ENCODE data around the gene VMAC.

VMAC gene

DNA sequence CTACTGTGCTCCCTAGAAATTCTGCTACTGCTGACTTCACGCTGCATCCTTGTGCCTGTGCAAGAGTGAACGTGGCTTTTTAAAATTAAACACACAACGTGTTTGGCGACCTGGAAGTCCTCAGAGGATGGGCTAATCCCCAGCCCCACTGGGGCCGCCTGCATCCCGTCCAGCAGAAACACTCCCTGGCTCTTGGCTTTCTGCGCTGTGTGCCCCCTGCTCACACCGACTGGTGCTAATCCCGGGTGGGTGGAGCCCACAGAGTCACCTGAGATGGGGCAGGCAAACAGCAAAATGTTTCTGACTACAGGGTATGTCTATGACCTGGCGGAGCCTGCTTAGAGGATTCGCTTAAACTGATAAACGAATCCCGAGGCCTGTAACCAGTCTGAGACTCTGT is 24.5 kb downstream of the VMAC start:
- H2AK5ac ChIP-seq (ENCODE audit: low read depth, low read length), result no peak overlapping the region
- no peak overlapping the region for H2BK5ac ChIP-seq (ENCODE audit: low read length)
- H3K4me3 ChIP-seq (ENCODE audit: low read length in 2 of 2), result no peak overlapping the region
- no peaks in the 10 kb centered on the region for H3K27me3 ChIP-seq (ENCODE audit: control insufficient read depth in 3 of 3, insufficient read depth in 3 of 3, low read depth in 1 of 3, low read length in 3 of 3)
- no peak overlapping the region for H2AFZ ChIP-seq (ENCODE audit: low read length)
- no peaks in the 10 kb centered on the region for H3K4me1 ChIP-seq (ENCODE audit: control insufficient read depth in 2 of 2, insufficient read depth in 1 of 2, low read depth in 1 of 2, low read length in 2 of 2)
- H2BK120ac ChIP-seq (ENCODE audit: low read depth, low read length), result no peak overlapping the region
- no peak overlapping the region for H3K9ac ChIP-seq (ENCODE audit: low read depth, low read length, poor library complexity)
- no CpG with 5 or more reads among the region's 13 CpGs for WGBS, 2 donors (ENCODE audit: extremely low coverage in 2 of 2, insufficient read length in 2 of 2, insufficient replicate concordance in 1 of 2)
- H3K23ac ChIP-seq (ENCODE audit: low read depth, low read length, poor library complexity), result peak overlapping the region; percentile 25
- H2BK12ac ChIP-seq (ENCODE audit: low read length), result no peak overlapping the region
- H3K9me3 ChIP-seq (replicated peaks in 1 of 2; ENCODE audit: control insufficient read depth in 2 of 2, insufficient read depth in 1 of 2, low read depth in 1 of 2, low read length in 2 of 2), result peaks cover 0 to 2% of the 10 kb centered on the region in 2 donors
- no peak for DNase-seq (ENCODE audit: low spot score)
- no peak overlapping the region for H4K91ac ChIP-seq (ENCODE audit: low read depth, low read length, poor library complexity)
- no peak overlapping the region for H3K14ac ChIP-seq (ENCODE audit: low read length)
- H3K4ac ChIP-seq (ENCODE audit: low read length), result no peak overlapping the region
- no peak overlapping the region for H2BK15ac ChIP-seq (ENCODE audit: low read length)
- H3K27ac ChIP-seq (replicated peaks; ENCODE audit: low read length), result no peak overlapping the region
- H3K4me2 ChIP-seq (ENCODE audit: insufficient read depth, low read length, poor library complexity, severe bottlenecking), result peak overlapping the region; percentile 4
- H3K36me3 ChIP-seq (replicated peaks in 1 of 2; ENCODE audit: control insufficient read depth in 2 of 2, insufficient read depth in 2 of 2, low read length in 2 of 2), result peaks cover 71 to 100% of the 10 kb centered on the region in 2 donors
- no peak overlapping the region for H3K18ac ChIP-seq (ENCODE audit: low read length)
- no peak overlapping the region for H4K8ac ChIP-seq (ENCODE audit: low read depth, low read length)
- H3K79me1 ChIP-seq (ENCODE audit: low read depth, low read length), result peaks cover 10% of the 10 kb centered on the region

- no peak for DNase-seq (ENCODE audit: low spot score)
- Histone ChIP-seq H3K27ac (replicated peaks; ENCODE audit: low read length) (no peak overlapping the region), H3K14ac (ENCODE audit: low read length) (no peak overlapping the region), H2AK5ac (ENCODE audit: low read depth, low read length) (no peak overlapping the region), H3K4me1 (ENCODE audit: control insufficient read depth in 2 of 2, insufficient read depth in 1 of 2, low read depth in 1 of 2, low read length in 2 of 2) (no peaks in the 10 kb centered on the region), H3K4me2 (ENCODE audit: insufficient read depth, low read length, poor library complexity, severe bottlenecking) (peak overlapping the region; percentile 3), H3K4me3 (ENCODE audit: low read length in 2 of 2) (no peak overlapping the region), H3K36me3 (replicated peaks in 1 of 2; ENCODE audit: control insufficient read depth in 2 of 2, insufficient read depth in 2 of 2, low read length in 2 of 2) (peaks cover 67 to 100% of the 10 kb centered on the region in 2 donors), H3K79me1 (ENCODE audit: low read depth, low read length) (peaks cover 10% of the 10 kb centered on the region), H3K27me3 (ENCODE audit: control insufficient read depth in 3 of 3, insufficient read depth in 3 of 3, low read depth in 1 of 3, low read length in 3 of 3) (no peaks in the 10 kb centered on the region), H3K23ac (ENCODE audit: low read depth, low read length, poor library complexity) (no peak overlapping the region), H3K4ac (ENCODE audit: low read length) (peak overlapping the region; percentile 14), H2BK12ac (ENCODE audit: low read length) (no peak overlapping the region), H2BK120ac (ENCODE audit: low read depth, low read length) (no peak overlapping the region), H4K91ac (ENCODE audit: low read depth, low read length, poor library complexity) (no peak overlapping the region), H2AFZ (ENCODE audit: low read length) (no peak overlapping the region), H2BK5ac (ENCODE audit: low read length) (no peak overlapping the region), H3K18ac (ENCODE audit: low read length) (no peak overlapping the region), H3K9ac (ENCODE audit: low read depth, low read length, poor library complexity) (peak overlapping the region; percentile 55), H4K8ac (ENCODE audit: low read depth, low read length) (no peak overlapping the region), H3K9me3 (replicated peaks in 1 of 2; ENCODE audit: control insufficient read depth in 2 of 2, insufficient read depth in 1 of 2, low read depth in 1 of 2, low read length in 2 of 2) (peaks cover 0 to 2% of the 10 kb centered on the region in 2 donors), H2BK15ac (ENCODE audit: low read length) (no peak overlapping the region)
- no CpG with 5 or more reads among the region's 14 CpGs for WGBS, 2 donors (ENCODE audit: extremely low coverage in 2 of 2, insufficient read length in 2 of 2, insufficient replicate concordance in 1 of 2)
Observed at GRCh38 chr19:5929625-5930024, 25.0 kb downstream of the VMAC start.

DNA sequence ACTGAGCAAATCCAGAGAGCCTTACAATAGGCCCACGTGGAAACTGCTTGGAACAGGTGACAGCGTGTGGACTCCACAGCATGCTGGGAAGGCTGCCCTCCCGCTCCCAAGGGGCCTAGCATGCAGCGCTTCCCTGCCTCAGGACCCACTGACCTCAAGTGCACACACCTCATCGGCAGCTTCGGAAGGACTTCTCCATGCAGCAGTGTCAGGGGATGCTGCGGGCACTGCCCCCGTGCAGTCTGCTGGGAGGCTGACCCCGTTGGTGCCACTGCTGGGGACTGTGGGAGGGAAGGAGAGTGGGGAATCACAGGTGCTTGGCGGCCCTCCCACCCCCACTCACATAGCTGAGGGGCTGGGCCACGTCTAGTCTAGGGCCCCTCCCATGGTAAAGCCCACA is 26.6 kb downstream of the VMAC start:
- H3K14ac ChIP-seq (ENCODE audit: low read length), result no peak overlapping the region

DNA sequence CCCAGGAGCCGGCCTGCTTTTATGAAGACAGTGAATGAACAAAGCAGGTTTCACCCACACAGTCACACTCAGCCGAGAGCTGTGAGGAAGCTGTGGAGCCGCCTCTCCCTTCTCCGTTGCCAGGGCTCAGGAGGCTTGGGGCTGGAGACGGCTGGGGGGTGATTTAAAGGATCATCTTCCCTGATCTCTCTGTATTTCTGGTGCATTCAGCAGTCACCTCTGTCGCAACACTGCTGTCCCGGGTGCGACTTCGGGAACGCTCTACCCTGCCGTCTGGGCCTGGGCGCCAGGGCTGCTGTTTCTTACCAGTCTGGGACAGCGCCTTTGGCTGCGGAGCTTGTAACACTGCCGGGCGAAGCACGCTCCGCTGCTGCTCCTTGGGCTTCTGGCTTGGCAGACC is 27.5 kb downstream of the VMAC start:
- DNase-seq (ENCODE audit: low spot score), result no peak

More for the DNA sequence above, 26.6 kb downstream of the VMAC start:
- Histone ChIP-seq H3K27ac (replicated peaks; ENCODE audit: low read length) (no peak overlapping the region), H2AFZ (ENCODE audit: low read length) (no peak overlapping the region), H2BK15ac (ENCODE audit: low read length) (no peak overlapping the region), H3K9me3 (replicated peaks in 1 of 2; ENCODE audit: control insufficient read depth in 2 of 2, insufficient read depth in 1 of 2, low read depth in 1 of 2, low read length in 2 of 2) (peaks cover 0 to 2% of the 10 kb centered on the region in 2 donors), H2BK12ac (ENCODE audit: low read length) (no peak overlapping the region), H3K27me3 (ENCODE audit: control insufficient read depth in 3 of 3, insufficient read depth in 3 of 3, low read depth in 1 of 3, low read length in 3 of 3) (no peaks in the 10 kb centered on the region), H3K4me2 (ENCODE audit: insufficient read depth, low read length, poor library complexity, severe bottlenecking) (no peak overlapping the region), H3K36me3 (replicated peaks in 1 of 2; ENCODE audit: control insufficient read depth in 2 of 2, insufficient read depth in 2 of 2, low read length in 2 of 2) (peaks cover 55 to 99% of the 10 kb centered on the region in 2 donors), H3K18ac (ENCODE audit: low read length) (no peak overlapping the region), H3K79me1 (ENCODE audit: low read depth, low read length) (peaks cover 6% of the 10 kb centered on the region), H3K4ac (ENCODE audit: low read length) (no peak overlapping the region), H2BK120ac (ENCODE audit: low read depth, low read length) (peak overlapping the region; percentile 49), H3K4me1 (ENCODE audit: control insufficient read depth in 2 of 2, insufficient read depth in 1 of 2, low read depth in 1 of 2, low read length in 2 of 2) (no peaks in the 10 kb centered on the region), H4K8ac (ENCODE audit: low read depth, low read length) (no peak overlapping the region), H3K4me3 (ENCODE audit: low read length in 2 of 2) (no peak overlapping the region), H3K23ac (ENCODE audit: low read depth, low read length, poor library complexity) (peak overlapping the region; percentile 57), H3K9ac (ENCODE audit: low read depth, low read length, poor library complexity) (peak overlapping the region; percentile 78), H4K91ac (ENCODE audit: low read depth, low read length, poor library complexity) (no peak overlapping the region), H2BK5ac (ENCODE audit: low read length) (no peak overlapping the region), H2AK5ac (ENCODE audit: low read depth, low read length) (no peak overlapping the region)
- WGBS, 2 donors (ENCODE audit: extremely low coverage in 2 of 2, insufficient read length in 2 of 2, insufficient replicate concordance in 1 of 2), result no CpG with 5 or more reads among the region's 11 CpGs
- no peak for DNase-seq (ENCODE audit: low spot score)

More for the DNA sequence above, 27.5 kb downstream of the VMAC start:
- Histone ChIP-seq H2BK120ac (ENCODE audit: low read depth, low read length) (no peak overlapping the region), H3K4me1 (ENCODE audit: control insufficient read depth in 2 of 2, insufficient read depth in 1 of 2, low read depth in 1 of 2, low read length in 2 of 2) (no peaks in the 10 kb centered on the region), H3K4ac (ENCODE audit: low read length) (no peak overlapping the region), H4K8ac (ENCODE audit: low read depth, low read length) (no peak overlapping the region), H3K27ac (replicated peaks; ENCODE audit: low read length) (no peak overlapping the region), H3K14ac (ENCODE audit: low read length) (no peak overlapping the region), H3K4me2 (ENCODE audit: insufficient read depth, low read length, poor library complexity, severe bottlenecking) (no peak overlapping the region), H3K9me3 (replicated peaks in 1 of 2; ENCODE audit: control insufficient read depth in 2 of 2, insufficient read depth in 1 of 2, low read depth in 1 of 2, low read length in 2 of 2) (peaks cover 0 to 2% of the 10 kb centered on the region in 2 donors), H3K9ac (ENCODE audit: low read depth, low read length, poor library complexity) (peak overlapping the region; percentile 27), H3K36me3 (replicated peaks in 1 of 2; ENCODE audit: control insufficient read depth in 2 of 2, insufficient read depth in 2 of 2, low read length in 2 of 2) (peaks cover 47 to 99% of the 10 kb centered on the region in 2 donors), H2BK5ac (ENCODE audit: low read length) (no peak overlapping the region), H2BK15ac (ENCODE audit: low read length) (no peak overlapping the region), H2BK12ac (ENCODE audit: low read length) (no peak overlapping the region), H2AK5ac (ENCODE audit: low read depth, low read length) (no peak overlapping the region), H3K23ac (ENCODE audit: low read depth, low read length, poor library complexity) (no peak overlapping the region), H3K27me3 (ENCODE audit: control insufficient read depth in 3 of 3, insufficient read depth in 3 of 3, low read depth in 1 of 3, low read length in 3 of 3) (no peaks in the 10 kb centered on the region), H3K4me3 (ENCODE audit: low read length in 2 of 2) (no peak overlapping the region), H2AFZ (ENCODE audit: low read length) (no peak overlapping the region), H3K79me1 (ENCODE audit: low read depth, low read length) (peaks cover 10% of the 10 kb centered on the region), H4K91ac (ENCODE audit: low read depth, low read length, poor library complexity) (no peak overlapping the region), H3K18ac (ENCODE audit: low read length) (no peak overlapping the region)
- WGBS, 2 donors (ENCODE audit: extremely low coverage in 2 of 2, insufficient read length in 2 of 2, insufficient replicate concordance in 1 of 2), result no CpG with 5 or more reads among the region's 18 CpGs
